ENCODE data around the gene ATPAF2.

DNA sequence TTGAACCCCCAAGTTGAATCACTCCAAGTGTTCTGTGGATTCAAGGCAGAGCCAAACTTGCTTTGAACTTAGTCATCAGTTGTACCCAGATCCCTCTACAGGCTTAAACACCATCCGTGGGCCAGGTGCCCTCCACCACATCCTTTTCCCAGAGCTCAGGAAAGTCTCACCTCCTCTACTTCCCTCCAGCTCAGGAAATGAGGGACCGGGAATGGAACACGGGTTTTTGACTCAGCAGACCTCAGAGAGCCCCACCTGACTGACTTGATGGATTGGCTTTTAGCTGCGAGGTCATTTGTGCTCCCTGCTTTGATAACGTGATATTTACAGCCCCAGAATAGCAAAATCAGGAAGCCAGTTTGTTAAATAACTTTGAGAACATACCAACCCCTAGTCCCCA lies 20.3 kb upstream of the ATPAF2 start:
- TF ChIP-seq, protein P1, sequence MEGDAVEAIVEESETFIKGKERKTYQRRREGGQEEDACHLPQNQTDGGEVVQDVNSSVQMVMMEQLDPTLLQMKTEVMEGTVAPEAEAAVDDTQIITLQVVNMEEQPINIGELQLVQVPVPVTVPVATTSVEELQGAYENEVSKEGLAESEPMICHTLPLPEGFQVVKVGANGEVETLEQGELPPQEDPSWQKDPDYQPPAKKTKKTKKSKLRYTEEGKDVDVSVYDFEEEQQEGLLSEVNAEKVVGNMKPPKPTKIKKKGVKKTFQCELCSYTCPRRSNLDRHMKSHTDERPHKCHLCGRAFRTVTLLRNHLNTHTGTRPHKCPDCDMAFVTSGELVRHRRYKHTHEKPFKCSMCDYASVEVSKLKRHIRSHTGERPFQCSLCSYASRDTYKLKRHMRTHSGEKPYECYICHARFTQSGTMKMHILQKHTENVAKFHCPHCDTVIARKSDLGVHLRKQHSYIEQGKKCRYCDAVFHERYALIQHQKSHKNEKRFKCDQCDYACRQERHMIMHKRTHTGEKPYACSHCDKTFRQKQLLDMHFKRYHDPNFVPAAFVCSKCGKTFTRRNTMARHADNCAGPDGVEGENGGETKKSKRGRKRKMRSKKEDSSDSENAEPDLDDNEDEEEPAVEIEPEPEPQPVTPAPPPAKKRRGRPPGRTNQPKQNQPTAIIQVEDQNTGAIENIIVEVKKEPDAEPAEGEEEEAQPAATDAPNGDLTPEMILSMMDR (IDR thresholded peaks at IDR 0.05), result no peak
- TF ChIP-seq POLR2A (IDR thresholded peaks at IDR 0.05), result no peak
- no peak for TF ChIP-seq EP300 (IDR thresholded peaks at IDR 0.05)
